HUES64 (cell line): ENCODE data around the gene ATP11A.

ENCODE experiments used
- H3K27ac ChIP-seq: 2 replicates; pipeline ENCODE4 v1.7.0; 2013; ENCODE audit warnings: low read depth, low read length, inconsistent platforms
- H3K27me3 ChIP-seq: 2 replicates; pipeline ENCODE4 v1.6.1; 2013; ENCODE audit warnings: mild to moderate bottlenecking, low read length; ENCODE audit not compliant: insufficient read depth
- H3K36me3 ChIP-seq: 2 replicates; pipeline ENCODE4 v1.6.1; 2013; ENCODE audit warnings: mild to moderate bottlenecking, low read length; ENCODE audit not compliant: insufficient read depth
- H3K4me1 ChIP-seq: 2 replicates; pipeline ENCODE4 v1.6.1; 2013; ENCODE audit warnings: mild to moderate bottlenecking, low read length, moderate library complexity; ENCODE audit not compliant: insufficient read depth
- H3K4me3 ChIP-seq: 2 replicates; pipeline ENCODE4 v1.5.1; 2013; ENCODE audit warnings: mild to moderate bottlenecking, low read length, moderate library complexity
- H3K9ac ChIP-seq: 2 replicates; pipeline ENCODE4 v1.6.1; 2013; ENCODE audit warnings: mild to moderate bottlenecking, low read depth, low read length
- H3K9me3 ChIP-seq: 2 replicates; pipeline ENCODE4 v1.6.1; 2013; ENCODE audit warnings: low read depth, low read length; ENCODE audit not compliant: insufficient read depth
- WGBS: fragments of 150-250, 120-280 bp; methylation state at CpG from one replicate; pipeline ENCODE4 v1.1.7; 2013; ENCODE audit warnings: missing lambda C conversion rate; 5-methylcytosine and 5-hydroxymethylcytosine counted together

Gene ATP11A

GRCh38 chr13:112730157-112730671, 40.4 kb downstream of the ATP11A start:
- no peaks in the 10 kb centered on the region for H3K27me3 ChIP-seq
- H3K4me3 ChIP-seq = no peak overlapping the region
- no peak overlapping the region for H3K9ac ChIP-seq
- H3K27ac ChIP-seq = no peak overlapping the region
- WGBS = 91% methylated on average over 21 of the region's 21 CpGs
- H3K9me3 ChIP-seq = no peaks in the 10 kb centered on the region
- H3K36me3 ChIP-seq = no peaks in the 10 kb centered on the region
- peaks cover 45% of the 10 kb centered on the region for H3K4me1 ChIP-seq

GRCh38 chr13:112731667-112732616, 42.1 kb downstream of the ATP11A start:
- no peaks in the 10 kb centered on the region for H3K27me3 ChIP-seq
- no peaks in the 10 kb centered on the region for H3K36me3 ChIP-seq
- no peak overlapping the region for H3K4me3 ChIP-seq
- no peak overlapping the region for H3K9ac ChIP-seq
- H3K9me3 ChIP-seq = no peaks in the 10 kb centered on the region
- 92% methylated on average over 19 of the region's 20 CpGs for WGBS
- peaks cover 43% of the 10 kb centered on the region for H3K4me1 ChIP-seq
- H3K27ac ChIP-seq = no peak overlapping the region

GRCh38 chr13:112732679-112733078, 42.8 kb downstream of the ATP11A start:
- H3K4me1 ChIP-seq = peaks cover 45% of the 10 kb centered on the region
- H3K27ac ChIP-seq = peak overlapping the region; percentile 66; the same call in 1 of the 2 replicates
- H3K27me3 ChIP-seq = no peaks in the 10 kb centered on the region
- H3K9ac ChIP-seq = no peak overlapping the region
- no peaks in the 10 kb centered on the region for H3K9me3 ChIP-seq
- WGBS = 88% methylated on average over 10 of the region's 10 CpGs
- H3K36me3 ChIP-seq = no peaks in the 10 kb centered on the region
- H3K4me3 ChIP-seq = no peak overlapping the region

GRCh38 chr13:112733112-112733511, 43.3 kb downstream of the ATP11A start:
- 20% methylated on average over 6 of the region's 6 CpGs for WGBS
- no peaks in the 10 kb centered on the region for H3K27me3 ChIP-seq
- H3K27ac ChIP-seq = peak overlapping the region; percentile 66
- no peaks in the 10 kb centered on the region for H3K9me3 ChIP-seq
- H3K4me3 ChIP-seq = no peak overlapping the region
- H3K9ac ChIP-seq = no peak overlapping the region
- peaks cover 45% of the 10 kb centered on the region for H3K4me1 ChIP-seq
- H3K36me3 ChIP-seq = no peaks in the 10 kb centered on the region

GRCh38 chr13:112733661-112734379, 44.0 kb downstream of the ATP11A start:
- H3K36me3 ChIP-seq = no peaks in the 10 kb centered on the region
- H3K9ac ChIP-seq = no peak overlapping the region
- no peaks in the 10 kb centered on the region for H3K9me3 ChIP-seq
- H3K4me1 ChIP-seq = peaks cover 45% of the 10 kb centered on the region
- 34% methylated on average over 7 of the region's 7 CpGs for WGBS
- no peak overlapping the region for H3K4me3 ChIP-seq
- H3K27me3 ChIP-seq = no peaks in the 10 kb centered on the region
- H3K27ac ChIP-seq = peak overlapping the region; percentile 66

GRCh38 chr13:112734696-112735547, 45.1 kb downstream of the ATP11A start:
- H3K36me3 ChIP-seq = no peaks in the 10 kb centered on the region
- 84% methylated on average over 14 of the region's 17 CpGs for WGBS
- peaks cover 45% of the 10 kb centered on the region for H3K4me1 ChIP-seq
- no peaks in the 10 kb centered on the region for H3K27me3 ChIP-seq
- no peaks in the 10 kb centered on the region for H3K9me3 ChIP-seq
- H3K4me3 ChIP-seq = no peak overlapping the region
- H3K27ac ChIP-seq = peak overlapping the region; percentile 66; the same call in 1 of the 2 replicates
- peak overlapping the region; percentile 32; the same call in 1 of the 2 replicates for H3K9ac ChIP-seq

- no peaks in the 10 kb centered on the region for H3K9me3 ChIP-seq
- H3K27ac ChIP-seq = no peak overlapping the region
- peaks cover 42% of the 10 kb centered on the region for H3K4me1 ChIP-seq
- no peaks in the 10 kb centered on the region for H3K27me3 ChIP-seq
- peak overlapping the region; percentile 32; the same call in 1 of the 2 replicates for H3K9ac ChIP-seq
- H3K36me3 ChIP-seq = no peaks in the 10 kb centered on the region
- WGBS = 78% methylated on average over 17 of the region's 17 CpGs
- no peak overlapping the region for H3K4me3 ChIP-seq
Measured at GRCh38 chr13:112735791-112736190, 46.0 kb downstream of the ATP11A start.

GRCh38 chr13:112737294-112737693, 47.5 kb downstream of the ATP11A start:
- WGBS = 93% methylated on average over 9 of the region's 9 CpGs
- Histone ChIP-seq H3K4me3 (no peak overlapping the region), H3K9me3 (no peaks in the 10 kb centered on the region), H3K36me3 (no peaks in the 10 kb centered on the region), H3K4me1 (peaks cover 42% of the 10 kb centered on the region), H3K9ac (no peak overlapping the region), H3K27ac (no peak overlapping the region), H3K27me3 (no peaks in the 10 kb centered on the region)

- H3K27me3 ChIP-seq = no peaks in the 10 kb centered on the region
- no peak overlapping the region for H3K4me3 ChIP-seq
- WGBS = 72% methylated on average over 7 of the region's 7 CpGs
- H3K9me3 ChIP-seq = no peaks in the 10 kb centered on the region
- H3K9ac ChIP-seq = no peak overlapping the region
- no peak overlapping the region for H3K27ac ChIP-seq
- no peaks in the 10 kb centered on the region for H3K36me3 ChIP-seq
- H3K4me1 ChIP-seq = peaks cover 34% of the 10 kb centered on the region
Measured at GRCh38 chr13:112738606-112739005, 48.8 kb downstream of the ATP11A start.

- Histone ChIP-seq H3K9ac (no peak overlapping the region), H3K4me3 (no peak overlapping the region), H3K4me1 (peaks cover 15% of the 10 kb centered on the region), H3K9me3 (no peaks in the 10 kb centered on the region), H3K27ac (no peak overlapping the region), H3K36me3 (no peaks in the 10 kb centered on the region), H3K27me3 (no peaks in the 10 kb centered on the region)
- 88% methylated on average over 19 of the region's 19 CpGs for WGBS
Measured at GRCh38 chr13:112740502-112741131, 50.8 kb downstream of the ATP11A start.
